WI38 (cell line): ENCODE measurements around the gene KMT5B.

Experiments
- H3K4me3 ChIP-seq: 2 replicates; pipeline ENCODE4 v1.5.1; 2011; ENCODE audit warnings: low read depth, mild to moderate bottlenecking, control low read depth, low read length
- TF ChIP-seq, protein P1 (sequence below): IDR thresholded peaks from 2 replicates; pipeline ENCODE4 v1.5.1; 2012; ENCODE audit warnings: low read depth, mild to moderate bottlenecking, control low read depth, low read length

KMT5B gene

DNA sequence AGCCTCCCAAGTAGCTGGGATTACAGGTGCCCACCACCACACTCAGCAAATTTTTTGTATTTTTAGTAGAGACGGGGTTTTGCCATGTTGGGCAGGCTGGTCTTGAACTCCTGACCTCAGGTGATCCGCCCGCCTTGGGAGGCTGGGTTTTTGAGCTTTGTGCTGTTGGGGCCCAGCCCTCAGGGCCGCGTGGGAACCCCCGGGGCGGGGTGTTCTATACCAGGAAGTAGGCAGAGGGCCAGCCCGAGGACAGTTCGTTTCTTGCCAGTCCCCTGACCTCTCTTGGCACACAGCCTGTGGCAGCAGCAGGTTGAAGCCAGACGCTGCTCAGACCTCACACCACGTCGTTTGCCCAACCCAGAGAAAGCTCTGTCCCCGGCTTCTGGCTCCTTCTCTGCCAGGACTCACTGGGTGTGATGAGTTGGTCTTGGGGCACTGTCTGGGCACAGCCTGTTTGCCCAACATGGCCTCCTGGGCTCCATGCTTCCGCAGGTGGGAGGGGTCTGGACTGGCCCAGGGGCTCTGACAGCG lies 67.0 kb downstream of the KMT5B start:
- no peak overlapping the region for H3K4me3 ChIP-seq
- TF ChIP-seq, protein P1, sequence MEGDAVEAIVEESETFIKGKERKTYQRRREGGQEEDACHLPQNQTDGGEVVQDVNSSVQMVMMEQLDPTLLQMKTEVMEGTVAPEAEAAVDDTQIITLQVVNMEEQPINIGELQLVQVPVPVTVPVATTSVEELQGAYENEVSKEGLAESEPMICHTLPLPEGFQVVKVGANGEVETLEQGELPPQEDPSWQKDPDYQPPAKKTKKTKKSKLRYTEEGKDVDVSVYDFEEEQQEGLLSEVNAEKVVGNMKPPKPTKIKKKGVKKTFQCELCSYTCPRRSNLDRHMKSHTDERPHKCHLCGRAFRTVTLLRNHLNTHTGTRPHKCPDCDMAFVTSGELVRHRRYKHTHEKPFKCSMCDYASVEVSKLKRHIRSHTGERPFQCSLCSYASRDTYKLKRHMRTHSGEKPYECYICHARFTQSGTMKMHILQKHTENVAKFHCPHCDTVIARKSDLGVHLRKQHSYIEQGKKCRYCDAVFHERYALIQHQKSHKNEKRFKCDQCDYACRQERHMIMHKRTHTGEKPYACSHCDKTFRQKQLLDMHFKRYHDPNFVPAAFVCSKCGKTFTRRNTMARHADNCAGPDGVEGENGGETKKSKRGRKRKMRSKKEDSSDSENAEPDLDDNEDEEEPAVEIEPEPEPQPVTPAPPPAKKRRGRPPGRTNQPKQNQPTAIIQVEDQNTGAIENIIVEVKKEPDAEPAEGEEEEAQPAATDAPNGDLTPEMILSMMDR: no peak

DNA sequence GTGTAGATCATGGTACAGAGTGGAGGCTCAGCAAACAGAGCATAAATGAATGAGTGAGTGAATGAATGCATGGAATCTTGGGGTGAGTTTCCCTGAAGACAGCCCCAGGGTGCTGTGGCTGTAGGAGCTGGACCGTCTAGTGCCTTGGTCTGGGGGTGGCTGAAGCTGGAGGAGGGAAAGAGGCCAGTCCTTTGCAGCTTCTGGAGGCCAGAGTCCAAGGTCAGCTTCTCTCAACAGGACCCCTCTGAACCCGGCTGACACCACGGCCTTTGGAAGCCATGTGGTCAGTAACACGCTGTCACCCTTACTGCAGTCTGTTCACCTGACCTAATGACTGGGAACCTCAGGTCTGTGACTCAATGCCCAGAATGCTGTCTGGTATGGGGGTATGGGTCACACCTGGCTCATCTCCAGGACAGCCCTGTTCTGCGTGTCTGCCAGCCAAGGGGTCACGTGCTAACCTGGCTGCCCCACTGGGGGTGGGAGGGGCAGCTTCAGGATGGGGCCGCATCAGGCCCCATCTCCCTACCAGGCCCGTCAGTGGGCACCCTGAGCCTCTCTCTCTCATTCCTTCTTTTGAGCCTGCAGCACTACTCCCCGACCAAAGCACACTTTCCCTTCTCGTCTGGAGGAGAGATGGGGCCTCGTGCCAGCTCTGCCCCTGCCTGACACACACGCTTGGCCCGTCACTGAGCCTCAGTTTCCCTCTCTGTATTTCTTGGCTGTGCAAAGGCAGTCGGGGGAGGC lies 67.8 kb downstream of the KMT5B start:
- TF ChIP-seq, protein P1: no peak

DNA sequence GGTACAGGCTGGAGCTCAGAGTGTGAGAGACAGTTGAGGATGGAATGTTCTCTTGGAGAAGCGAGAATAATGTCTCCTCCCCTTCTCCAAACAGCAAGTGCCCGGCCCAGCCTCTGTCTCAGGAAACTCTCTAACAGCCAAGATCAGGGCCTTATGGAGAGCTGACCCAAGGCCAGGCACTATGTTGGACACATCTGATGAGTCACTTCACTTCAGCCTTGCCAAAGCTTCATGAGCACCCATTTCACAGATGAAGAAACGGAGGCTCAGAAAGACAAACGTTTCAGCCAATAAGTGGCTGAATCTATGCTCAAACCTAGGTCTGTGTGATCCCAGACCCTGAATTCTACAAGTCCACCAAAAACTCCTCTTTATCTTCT lies 69.8 kb downstream of the KMT5B start:
- TF ChIP-seq, protein P1: no peak
- no peak overlapping the region for H3K4me3 ChIP-seq

More for the DNA sequence above, 67.8 kb downstream of the KMT5B start:
- no peak overlapping the region for H3K4me3 ChIP-seq

DNA sequence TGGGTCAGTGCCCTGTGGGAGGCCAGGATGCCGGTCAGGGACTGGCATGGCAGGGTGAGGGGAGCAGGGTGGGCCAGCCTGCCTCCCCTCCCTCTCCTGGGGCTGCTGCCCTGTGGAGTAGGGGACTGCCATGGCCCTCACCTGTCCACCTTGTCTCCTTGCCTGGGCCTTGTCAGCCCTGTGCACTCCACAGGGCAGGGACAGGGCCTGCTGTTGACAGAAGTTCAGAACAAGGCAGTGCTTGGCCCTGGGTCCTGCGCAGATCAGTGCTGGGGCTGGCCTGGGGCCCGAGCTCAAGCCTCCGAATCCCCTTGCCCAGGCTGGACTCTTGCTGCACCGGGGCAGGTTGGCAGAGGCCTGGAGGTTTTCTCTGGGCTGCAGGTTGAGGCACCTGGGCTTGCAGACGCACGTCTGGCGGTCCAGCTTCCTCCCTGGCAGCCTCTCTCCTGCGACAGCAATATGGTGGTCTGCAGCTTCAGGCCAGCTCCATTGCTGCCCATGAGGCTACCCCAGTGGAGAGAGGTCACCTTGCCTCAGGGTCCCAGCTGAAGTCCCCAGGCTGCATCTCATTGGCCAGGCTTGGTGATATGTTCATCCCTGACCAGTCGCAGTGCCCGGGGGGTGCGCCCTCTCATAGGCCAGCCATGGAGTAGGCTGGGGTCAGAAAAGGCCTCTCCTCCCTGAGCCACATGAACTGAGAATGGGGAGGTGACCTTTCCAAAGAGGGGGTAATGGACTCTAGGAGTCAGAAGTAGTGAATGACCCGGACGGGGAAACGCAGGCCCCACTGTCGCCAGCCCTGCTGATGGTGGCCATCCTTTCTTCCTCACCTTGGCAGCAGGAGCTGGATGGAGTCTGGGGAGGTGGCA lies 70.4 kb downstream of the KMT5B start:
- no peak overlapping the region for H3K4me3 ChIP-seq
- TF ChIP-seq, protein P1: no peak

DNA sequence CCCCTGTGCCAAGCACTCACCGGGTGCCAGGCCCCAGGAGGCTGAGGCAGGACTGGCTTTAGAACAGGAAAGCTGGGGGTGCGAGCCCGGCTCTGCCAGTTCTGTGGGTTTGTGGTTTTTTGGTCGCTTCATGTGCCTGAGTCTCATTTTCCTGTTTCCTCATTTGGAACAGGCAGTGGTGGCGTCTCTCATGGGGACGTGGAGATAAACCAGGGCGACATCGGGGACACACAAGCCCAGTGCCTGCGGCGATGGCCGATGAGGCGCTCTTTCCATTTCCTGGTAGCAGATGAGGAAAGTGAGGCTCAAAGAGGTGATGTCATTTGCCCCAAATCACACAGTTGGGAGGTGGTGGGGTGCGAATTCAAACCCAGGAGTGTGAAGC lies 71.1 kb downstream of the KMT5B start:
- H3K4me3 ChIP-seq: no peak overlapping the region
- TF ChIP-seq, protein P1: no peak

DNA sequence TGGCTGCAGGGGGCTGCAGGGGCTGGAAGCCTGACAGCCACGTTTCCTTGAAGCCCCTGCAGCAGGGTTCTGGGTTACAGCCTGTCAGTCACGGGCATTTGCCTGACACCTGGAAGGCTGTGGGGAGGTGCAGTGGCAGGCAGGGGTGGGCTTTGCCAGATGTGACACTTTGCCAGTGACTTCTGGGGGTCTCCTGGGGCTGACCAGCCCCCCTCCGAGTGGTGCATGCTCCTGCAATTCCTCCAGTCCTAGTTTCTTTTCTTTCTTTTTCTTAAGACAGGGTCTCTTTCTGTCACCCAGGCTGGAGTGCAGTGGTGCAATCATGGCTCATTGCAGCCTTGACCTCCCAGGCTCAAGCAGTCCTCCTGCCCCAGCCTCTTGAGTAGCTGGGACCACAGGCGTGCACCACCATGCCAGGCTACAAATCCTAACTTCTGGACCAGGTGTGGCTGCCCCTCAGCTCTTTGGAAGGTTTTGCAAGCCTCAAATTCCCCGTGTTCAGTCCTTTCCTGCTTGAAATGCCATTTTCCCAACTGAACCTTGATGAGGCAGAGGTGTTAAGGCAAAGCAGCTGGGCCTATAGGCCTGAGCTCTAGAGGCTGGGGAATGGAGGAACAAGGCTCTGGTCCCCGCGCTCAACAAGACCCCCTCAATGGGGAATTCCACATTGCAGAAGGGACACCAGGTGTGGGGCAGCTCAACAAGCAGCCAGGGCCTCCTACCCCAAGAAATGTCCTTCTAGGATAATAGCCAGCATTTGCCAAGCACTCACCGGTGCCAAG lies 71.7 kb downstream of the KMT5B start:
- no peak overlapping the region for H3K4me3 ChIP-seq
- TF ChIP-seq, protein P1: no peak
